Measurements from ENCODE around the gene FGA. TPM values are rescaled to one million over a fixed set of nuclear protein-coding genes. Genes with fewer than 3 reads are reported as not detected.

The FGA gene
- polyA plus RNA-seq, 1 of the 3 experiments (the other 2 are of a cell fraction) = not detected

DNA sequence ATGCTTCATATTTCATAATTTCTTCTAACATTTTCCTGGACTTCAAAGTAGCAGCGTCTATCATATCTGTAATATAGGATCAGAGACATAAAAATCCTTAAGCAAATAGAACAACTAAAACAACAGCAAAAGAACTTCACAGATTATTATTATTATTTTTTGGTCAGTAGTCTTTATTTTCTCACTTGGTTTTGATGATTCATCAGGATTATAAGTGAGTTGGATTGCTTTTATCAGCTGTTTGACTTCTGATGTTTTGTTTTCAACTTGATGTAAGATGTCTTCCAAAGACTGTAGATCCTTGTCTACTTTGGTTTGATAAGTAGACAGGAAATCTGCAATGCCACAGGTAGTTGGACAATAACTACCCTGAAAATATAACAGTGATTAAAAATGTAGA lies 21.3 kb upstream of the FGA start:
- Histone ChIP-seq H3K4me3 (ENCODE audit: low read depth in 2 of 2, low read length in 1 of 2) (no peak overlapping the region), H4K20me1 (ENCODE audit: insufficient read depth) (no peaks in the 10 kb centered on the region), H3K79me2 (ENCODE audit: insufficient read depth) (no peaks in the 10 kb centered on the region), H3K27ac (ENCODE audit: low read depth in 2 of 2, low read length in 1 of 2) (no peak overlapping the region), H3K9me2 (no peaks in the 10 kb centered on the region), H3K9me3 (no peaks in the 10 kb centered on the region), H3K9ac (no peak overlapping the region), H3K4me1 (ENCODE audit: control insufficient read depth in 1 of 2, insufficient read depth in 2 of 2, low read depth in 1 of 2, low read length in 1 of 2) (no peaks in the 10 kb centered on the region), H3K36me3 (replicated peaks in 1 of 2; ENCODE audit: control insufficient read depth in 1 of 2, insufficient read depth in 2 of 2, low read length in 1 of 2) (no peaks in the 10 kb centered on the region), H3K4me2 (no peak overlapping the region), H3K27me3 (ENCODE audit: insufficient read depth) (0 out of 2 replicates have a peak, but pooled peaks cover 5% of the 10 kb centered on the region), H3F3A (replicated peaks; ENCODE audit: insufficient read depth) (no peaks in the 10 kb centered on the region), H2AFZ (ENCODE audit: low read depth) (no peak overlapping the region)
- ChIA-PET POLR2A (no interaction called here), CTCF (interaction anchor here (1.6 to 1.7 kb wide), 2 partner anchors 18 to 52 kb away, joined by 5 to 9 read pairs; no protein-coding TSS in a partner anchor)
- TF ChIP-seq SIN3A (IDR thresholded peaks at IDR 0.05; ENCODE audit: borderline replicate concordance, low read depth, low read length) (no peak), RFX5 (IDR thresholded peaks at IDR 0.05; ENCODE audit: low read length) (no peak), FOSL2 (IDR thresholded peaks at IDR 0.05; ENCODE audit: borderline replicate concordance, low read depth) (no peak), TAF1 (IDR thresholded peaks at IDR 0.05; ENCODE audit: borderline replicate concordance, low read depth, low read length) (no peak), RAD21 (IDR thresholded peaks at IDR 0.05; ENCODE audit: low read length) (no peak), FOXM1 (IDR thresholded peaks at IDR 0.05; ENCODE audit: low read depth) (no peak), RXRA (IDR thresholded peaks at IDR 0.05; ENCODE audit: borderline replicate concordance, low read depth) (no peak)
- TF ChIP-seq, protein P1, sequence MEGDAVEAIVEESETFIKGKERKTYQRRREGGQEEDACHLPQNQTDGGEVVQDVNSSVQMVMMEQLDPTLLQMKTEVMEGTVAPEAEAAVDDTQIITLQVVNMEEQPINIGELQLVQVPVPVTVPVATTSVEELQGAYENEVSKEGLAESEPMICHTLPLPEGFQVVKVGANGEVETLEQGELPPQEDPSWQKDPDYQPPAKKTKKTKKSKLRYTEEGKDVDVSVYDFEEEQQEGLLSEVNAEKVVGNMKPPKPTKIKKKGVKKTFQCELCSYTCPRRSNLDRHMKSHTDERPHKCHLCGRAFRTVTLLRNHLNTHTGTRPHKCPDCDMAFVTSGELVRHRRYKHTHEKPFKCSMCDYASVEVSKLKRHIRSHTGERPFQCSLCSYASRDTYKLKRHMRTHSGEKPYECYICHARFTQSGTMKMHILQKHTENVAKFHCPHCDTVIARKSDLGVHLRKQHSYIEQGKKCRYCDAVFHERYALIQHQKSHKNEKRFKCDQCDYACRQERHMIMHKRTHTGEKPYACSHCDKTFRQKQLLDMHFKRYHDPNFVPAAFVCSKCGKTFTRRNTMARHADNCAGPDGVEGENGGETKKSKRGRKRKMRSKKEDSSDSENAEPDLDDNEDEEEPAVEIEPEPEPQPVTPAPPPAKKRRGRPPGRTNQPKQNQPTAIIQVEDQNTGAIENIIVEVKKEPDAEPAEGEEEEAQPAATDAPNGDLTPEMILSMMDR (IDR thresholded peaks at IDR 0.05) = no peak
- TF ChIP-seq, protein P2, sequence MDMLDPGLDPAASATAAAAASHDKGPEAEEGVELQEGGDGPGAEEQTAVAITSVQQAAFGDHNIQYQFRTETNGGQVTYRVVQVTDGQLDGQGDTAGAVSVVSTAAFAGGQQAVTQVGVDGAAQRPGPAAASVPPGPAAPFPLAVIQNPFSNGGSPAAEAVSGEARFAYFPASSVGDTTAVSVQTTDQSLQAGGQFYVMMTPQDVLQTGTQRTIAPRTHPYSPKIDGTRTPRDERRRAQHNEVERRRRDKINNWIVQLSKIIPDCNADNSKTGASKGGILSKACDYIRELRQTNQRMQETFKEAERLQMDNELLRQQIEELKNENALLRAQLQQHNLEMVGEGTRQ (IDR thresholded peaks at IDR 0.05; ENCODE audit: borderline replicate concordance, low read depth, low read length) = no peak
- 6% methylated on average over 1 of the region's 1 CpG for WGBS (ENCODE audit: low lambda C conversion rate)
- no peak for DNase-seq

DNA sequence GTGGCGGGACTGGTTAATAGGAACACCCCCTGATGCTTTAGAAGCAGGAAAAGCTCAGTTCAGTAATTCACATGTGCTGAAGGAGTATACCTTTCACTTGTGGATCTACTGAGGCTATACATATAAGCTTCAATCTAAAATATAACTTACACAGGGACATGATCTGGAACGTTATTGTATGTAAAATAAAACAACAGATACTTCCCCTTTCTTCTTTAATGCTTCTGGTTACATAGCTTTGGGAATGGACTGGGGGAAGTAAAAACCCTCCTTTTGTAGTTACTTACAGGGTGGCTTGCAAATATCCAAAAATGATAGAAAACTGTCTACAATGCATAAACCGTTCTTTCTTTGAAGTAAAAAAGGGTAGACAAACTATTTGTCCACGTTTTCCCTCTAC lies 20.0 kb upstream of the FGA start:
- no peaks in the 10 kb centered on the region for H3K9me2 ChIP-seq
- ChIA-PET POLR2A (no interaction called here), CTCF (interaction anchor here (1.1 to 2.8 kb wide), 4 partner anchors 8 to 58 kb away, joined by 4 to 13 read pairs (median 8); no protein-coding TSS in a partner anchor)
- H4K20me1 ChIP-seq (ENCODE audit: insufficient read depth) = no peaks in the 10 kb centered on the region
- H3K4me3 ChIP-seq (ENCODE audit: low read depth in 2 of 2, low read length in 1 of 2) = no peak overlapping the region
- H2AFZ ChIP-seq (ENCODE audit: low read depth) = no peak overlapping the region
- WGBS (ENCODE audit: low lambda C conversion rate) = 2% methylated on average over 4 of the region's 4 CpGs
- no peaks in the 10 kb centered on the region for H3K79me2 ChIP-seq (ENCODE audit: insufficient read depth)
- H3K4me2 ChIP-seq = no peak overlapping the region
- DNase-seq = no peak
- no peaks in the 10 kb centered on the region for H3K36me3 ChIP-seq (replicated peaks in 1 of 2; ENCODE audit: control insufficient read depth in 1 of 2, insufficient read depth in 2 of 2, low read length in 1 of 2)
- H3F3A ChIP-seq (replicated peaks; ENCODE audit: insufficient read depth) = no peaks in the 10 kb centered on the region
- H3K9ac ChIP-seq = no peak overlapping the region
- H3K4me1 ChIP-seq (ENCODE audit: control insufficient read depth in 1 of 2, insufficient read depth in 2 of 2, low read depth in 1 of 2, low read length in 1 of 2) = no peaks in the 10 kb centered on the region
- H3K9me3 ChIP-seq = no peaks in the 10 kb centered on the region
- H3K27ac ChIP-seq (ENCODE audit: low read depth in 2 of 2, low read length in 1 of 2) = no peak overlapping the region
- 0 out of 2 replicates have a peak, but pooled peaks cover 5% of the 10 kb centered on the region for H3K27me3 ChIP-seq (ENCODE audit: insufficient read depth)
- TF ChIP-seq ELF1 (IDR thresholded peaks at IDR 0.05) = no peak
- TF ChIP-seq, protein P3, sequence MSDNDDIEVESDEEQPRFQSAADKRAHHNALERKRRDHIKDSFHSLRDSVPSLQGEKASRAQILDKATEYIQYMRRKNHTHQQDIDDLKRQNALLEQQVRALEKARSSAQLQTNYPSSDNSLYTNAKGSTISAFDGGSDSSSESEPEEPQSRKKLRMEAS (IDR thresholded peaks at IDR 0.05; ENCODE audit: low read depth) = no peak
- TF ChIP-seq JUND (IDR thresholded peaks at IDR 0.05) = no peak
- no peak for TF ChIP-seq RXRA (IDR thresholded peaks at IDR 0.05; ENCODE audit: borderline replicate concordance, low read depth)
- no peak for TF ChIP-seq YY1 (IDR thresholded peaks at IDR 0.05; ENCODE audit: low read depth)
- TF ChIP-seq, protein P4, sequence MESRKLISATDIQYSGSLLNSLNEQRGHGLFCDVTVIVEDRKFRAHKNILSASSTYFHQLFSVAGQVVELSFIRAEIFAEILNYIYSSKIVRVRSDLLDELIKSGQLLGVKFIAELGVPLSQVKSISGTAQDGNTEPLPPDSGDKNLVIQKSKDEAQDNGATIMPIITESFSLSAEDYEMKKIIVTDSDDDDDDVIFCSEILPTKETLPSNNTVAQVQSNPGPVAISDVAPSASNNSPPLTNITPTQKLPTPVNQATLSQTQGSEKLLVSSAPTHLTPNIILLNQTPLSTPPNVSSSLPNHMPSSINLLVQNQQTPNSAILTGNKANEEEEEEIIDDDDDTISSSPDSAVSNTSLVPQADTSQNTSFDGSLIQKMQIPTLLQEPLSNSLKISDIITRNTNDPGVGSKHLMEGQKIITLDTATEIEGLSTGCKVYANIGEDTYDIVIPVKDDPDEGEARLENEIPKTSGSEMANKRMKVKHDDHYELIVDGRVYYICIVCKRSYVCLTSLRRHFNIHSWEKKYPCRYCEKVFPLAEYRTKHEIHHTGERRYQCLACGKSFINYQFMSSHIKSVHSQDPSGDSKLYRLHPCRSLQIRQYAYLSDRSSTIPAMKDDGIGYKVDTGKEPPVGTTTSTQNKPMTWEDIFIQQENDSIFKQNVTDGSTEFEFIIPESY (IDR thresholded peaks at IDR 0.05; ENCODE audit: borderline replicate concordance, low read depth) = no peak
- TF ChIP-seq EP300 (IDR thresholded peaks at IDR 0.05; ENCODE audit: borderline replicate concordance in 1 of 2, low read depth in 1 of 2, low read length in 1 of 2) = no peak
- TF ChIP-seq, protein P1 (IDR thresholded peaks at IDR 0.05) = no peak
- no peak for TF ChIP-seq FOSL2 (IDR thresholded peaks at IDR 0.05; ENCODE audit: borderline replicate concordance, low read depth)
- TF ChIP-seq, protein P5, sequence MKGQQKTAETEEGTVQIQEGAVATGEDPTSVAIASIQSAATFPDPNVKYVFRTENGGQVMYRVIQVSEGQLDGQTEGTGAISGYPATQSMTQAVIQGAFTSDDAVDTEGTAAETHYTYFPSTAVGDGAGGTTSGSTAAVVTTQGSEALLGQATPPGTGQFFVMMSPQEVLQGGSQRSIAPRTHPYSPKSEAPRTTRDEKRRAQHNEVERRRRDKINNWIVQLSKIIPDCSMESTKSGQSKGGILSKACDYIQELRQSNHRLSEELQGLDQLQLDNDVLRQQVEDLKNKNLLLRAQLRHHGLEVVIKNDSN (IDR thresholded peaks at IDR 0.05; ENCODE audit: borderline replicate concordance, low read depth) = no peak
- TF ChIP-seq GATA2 (CRISPR knock-in tag; IDR thresholded peaks at IDR 0.05) = no peak
- no peak for TF ChIP-seq MEF2A (IDR thresholded peaks at IDR 0.05; ENCODE audit: borderline replicate concordance, low read depth)
- no peak for TF ChIP-seq NFIC (IDR thresholded peaks at IDR 0.05; ENCODE audit: borderline replicate concordance)
